HepG2 (cell line): ENCODE data around the gene TTC23L. TPM values are rescaled to one million over a fixed set of nuclear protein-coding genes. Genes with fewer than 3 reads are reported as not detected.
A peak's percentile ranks its signal among the peaks of the same experiment; 100 is the strongest.

Experiments used
- BRF2 ChIP-seq: sonication (generic); formaldehyde crosslinking; IDR thresholded peaks from 2 replicates; pipeline ENCODE4 v1.8.1; 2022; ENCODE audit warnings: mild to moderate bottlenecking, missing genetic modification reagents
- ERF ChIP-seq: IDR thresholded peaks from 2 replicates; pipeline ENCODE4 v1.6.1; 2018; ENCODE audit warnings: missing biosample characterization, missing genetic modification reagents
- LCORL ChIP-seq, 2 experiments: fragments of 450-650 bp in 1 of 2; sonication (generic) in 1 of 2; formaldehyde crosslinking in 1 of 2; IDR thresholded peaks; 2 replicates each; pipeline versions ENCODE4 v1.5.0 to v1.6.1; 2017 to 2020; ENCODE audit warnings: antibody characterized with exemption in 1 of 2, missing genetic modification reagents in 1 of 2
- MBNL3 ChIP-seq: fragments of 250-450 bp; sonication (Bioruptor Pico); conservative IDR thresholded peaks from 2 replicates; pipeline ENCODE4 v1.8.0; 2022; ENCODE audit warnings: mild to moderate bottlenecking, inconsistent platforms
- PPARG ChIP-seq: conservative IDR thresholded peaks from 2 replicates; pipeline ENCODE4 v1.6.1; 2016; ENCODE audit warnings: missing biosample characterization, missing genetic modification reagents
- SNRNP70 ChIP-seq: fragments of 200-400 bp; formaldehyde crosslinking; IDR thresholded peaks from 2 replicates; pipeline ENCODE4 v1.6.1; 2017; ENCODE audit warnings: mild to moderate bottlenecking, low read depth, low read length, moderate library complexity
- ZBTB7A ChIP-seq: sonication (generic); formaldehyde crosslinking; IDR thresholded peaks from 2 replicates; pipeline ENCODE4 v1.8.0; 2022; ENCODE audit warnings: mild to moderate bottlenecking, missing genetic modification reagents
- ZNF18 ChIP-seq: sonication (generic); formaldehyde crosslinking; IDR thresholded peaks from 2 replicates; pipeline ENCODE4 v1.8.0; 2022; ENCODE audit warnings: mild to moderate bottlenecking, missing genetic modification reagents; ENCODE audit not compliant: insufficient replicate concordance
- ZNF280D ChIP-seq: sonication (generic); formaldehyde crosslinking; IDR thresholded peaks from 2 replicates; pipeline ENCODE4 v1.5.1; 2020; ENCODE audit warnings: mild to moderate bottlenecking, missing genetic modification reagents
- ZNF354B ChIP-seq: sonication (generic); formaldehyde crosslinking; IDR thresholded peaks from 2 replicates; pipeline ENCODE4 v1.8.0; 2022; ENCODE audit warnings: mild to moderate bottlenecking, missing genetic modification reagents
- ZNF652 ChIP-seq: IDR thresholded peaks from 2 replicates; pipeline ENCODE4 v1.6.1; 2016; ENCODE audit warnings: low read depth, borderline replicate concordance
- polyA plus RNA-seq, 8 experiments: library from polyadenylated mRNA; depleted of rRNA in 3 of 8; stranded (reverse) in 7 of 8; unstranded in 1 of 8; fragments of >200 nt; fragmentation: Illumina TruSeq in 4 of 8; extraction: Trizol in 4 of 8; gene quantifications; 2 replicates each; pipeline versions ENCODE4 v1.2.1 to v1.2.3, GENCODE V29; 2011 to 2016; ENCODE audit warnings: low read depth in 4 of 8, missing spikeins in 1 of 8, mixed read lengths in 1 of 8; ENCODE audit not compliant: insufficient read depth in 1 of 8
- total RNA-seq, 5 experiments: library from RNA; depleted of rRNA; stranded (reverse); fragments of >200 nt; fragmentation: Illumina TruSeq; extraction: Trizol; gene quantifications; 2 replicates each; pipeline ENCODE4 v1.2.3, GENCODE V29; 2016; ENCODE audit warnings: low read depth in 1 of 5
- TF ChIP-seq, protein P1 (sequence below): sonication (generic); formaldehyde crosslinking; IDR thresholded peaks from 2 replicates; pipeline ENCODE4 v1.8.1; 2023; ENCODE audit warnings: mild to moderate bottlenecking, missing genetic modification reagents
- TF ChIP-seq, protein P2 (sequence below): IDR thresholded peaks from 2 replicates; pipeline ENCODE4 v1.6.1; 2012; ENCODE audit warnings: inconsistent platforms
- TF ChIP-seq, protein P3 (sequence below): sonication (generic); formaldehyde crosslinking; IDR thresholded peaks from 2 replicates; pipeline ENCODE4 v1.5.0; 2020; ENCODE audit warnings: missing genetic modification reagents
- TF ChIP-seq, protein P4 (sequence below): IDR thresholded peaks from 2 replicates; pipeline ENCODE4 v1.6.1; 2016; ENCODE audit warnings: low read depth, missing genetic modification reagents, missing compliant biosample characterization

Gene TTC23L
- total and polyA plus RNA-seq, 2 of the 13 experiments (the other 11 are each of a cell fraction or from before 2014, with no cell fraction given) = 0.37 to 1.4 TPM

- TF ChIP-seq ZNF280D (CRISPR knock-in tag) (no peak), BRF2 (no peak), MBNL3 (no peak), ZNF354B (CRISPR knock-in tag) (no peak), ERF (CRISPR knock-in tag) (0 out of 2 replicates have a peak, but pooled peaks have one; percentile 30), ZBTB7A (CRISPR knock-in tag) (no peak), LCORL (IDR thresholded peaks at IDR 0.05) (no peak), LCORL (CRISPR knock-in tag; IDR thresholded peaks at IDR 0.05) (peak; percentile 42; the same call in 1 of the 2 replicates), ZNF18 (CRISPR knock-in tag) (no peak), SNRNP70 (no peak), ZNF652 (no peak), PPARG (peak; percentile 61)
- TF ChIP-seq, protein P1, sequence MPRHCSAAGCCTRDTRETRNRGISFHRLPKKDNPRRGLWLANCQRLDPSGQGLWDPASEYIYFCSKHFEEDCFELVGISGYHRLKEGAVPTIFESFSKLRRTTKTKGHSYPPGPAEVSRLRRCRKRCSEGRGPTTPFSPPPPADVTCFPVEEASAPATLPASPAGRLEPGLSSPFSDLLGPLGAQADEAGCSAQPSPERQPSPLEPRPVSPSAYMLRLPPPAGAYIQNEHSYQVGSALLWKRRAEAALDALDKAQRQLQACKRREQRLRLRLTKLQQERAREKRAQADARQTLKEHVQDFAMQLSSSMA (CRISPR knock-in tag) = no peak
- TF ChIP-seq, protein P2, sequence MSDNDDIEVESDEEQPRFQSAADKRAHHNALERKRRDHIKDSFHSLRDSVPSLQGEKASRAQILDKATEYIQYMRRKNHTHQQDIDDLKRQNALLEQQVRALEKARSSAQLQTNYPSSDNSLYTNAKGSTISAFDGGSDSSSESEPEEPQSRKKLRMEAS = no peak
- TF ChIP-seq, protein P3, sequence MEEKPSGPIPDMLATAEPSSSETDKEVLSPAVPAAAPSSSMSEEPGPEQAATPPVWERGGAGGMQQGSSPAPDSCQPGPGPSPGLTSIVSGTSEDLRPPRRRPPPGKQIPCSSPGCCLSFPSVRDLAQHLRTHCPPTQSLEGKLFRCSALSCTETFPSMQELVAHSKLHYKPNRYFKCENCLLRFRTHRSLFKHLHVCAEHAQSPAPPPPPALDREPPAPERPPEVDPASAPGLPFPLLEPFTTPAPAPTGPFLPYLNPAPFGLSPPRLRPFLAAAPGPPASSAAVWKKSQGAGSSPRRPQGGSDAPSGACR (CRISPR knock-in tag) = no peak
- TF ChIP-seq, protein P4, sequence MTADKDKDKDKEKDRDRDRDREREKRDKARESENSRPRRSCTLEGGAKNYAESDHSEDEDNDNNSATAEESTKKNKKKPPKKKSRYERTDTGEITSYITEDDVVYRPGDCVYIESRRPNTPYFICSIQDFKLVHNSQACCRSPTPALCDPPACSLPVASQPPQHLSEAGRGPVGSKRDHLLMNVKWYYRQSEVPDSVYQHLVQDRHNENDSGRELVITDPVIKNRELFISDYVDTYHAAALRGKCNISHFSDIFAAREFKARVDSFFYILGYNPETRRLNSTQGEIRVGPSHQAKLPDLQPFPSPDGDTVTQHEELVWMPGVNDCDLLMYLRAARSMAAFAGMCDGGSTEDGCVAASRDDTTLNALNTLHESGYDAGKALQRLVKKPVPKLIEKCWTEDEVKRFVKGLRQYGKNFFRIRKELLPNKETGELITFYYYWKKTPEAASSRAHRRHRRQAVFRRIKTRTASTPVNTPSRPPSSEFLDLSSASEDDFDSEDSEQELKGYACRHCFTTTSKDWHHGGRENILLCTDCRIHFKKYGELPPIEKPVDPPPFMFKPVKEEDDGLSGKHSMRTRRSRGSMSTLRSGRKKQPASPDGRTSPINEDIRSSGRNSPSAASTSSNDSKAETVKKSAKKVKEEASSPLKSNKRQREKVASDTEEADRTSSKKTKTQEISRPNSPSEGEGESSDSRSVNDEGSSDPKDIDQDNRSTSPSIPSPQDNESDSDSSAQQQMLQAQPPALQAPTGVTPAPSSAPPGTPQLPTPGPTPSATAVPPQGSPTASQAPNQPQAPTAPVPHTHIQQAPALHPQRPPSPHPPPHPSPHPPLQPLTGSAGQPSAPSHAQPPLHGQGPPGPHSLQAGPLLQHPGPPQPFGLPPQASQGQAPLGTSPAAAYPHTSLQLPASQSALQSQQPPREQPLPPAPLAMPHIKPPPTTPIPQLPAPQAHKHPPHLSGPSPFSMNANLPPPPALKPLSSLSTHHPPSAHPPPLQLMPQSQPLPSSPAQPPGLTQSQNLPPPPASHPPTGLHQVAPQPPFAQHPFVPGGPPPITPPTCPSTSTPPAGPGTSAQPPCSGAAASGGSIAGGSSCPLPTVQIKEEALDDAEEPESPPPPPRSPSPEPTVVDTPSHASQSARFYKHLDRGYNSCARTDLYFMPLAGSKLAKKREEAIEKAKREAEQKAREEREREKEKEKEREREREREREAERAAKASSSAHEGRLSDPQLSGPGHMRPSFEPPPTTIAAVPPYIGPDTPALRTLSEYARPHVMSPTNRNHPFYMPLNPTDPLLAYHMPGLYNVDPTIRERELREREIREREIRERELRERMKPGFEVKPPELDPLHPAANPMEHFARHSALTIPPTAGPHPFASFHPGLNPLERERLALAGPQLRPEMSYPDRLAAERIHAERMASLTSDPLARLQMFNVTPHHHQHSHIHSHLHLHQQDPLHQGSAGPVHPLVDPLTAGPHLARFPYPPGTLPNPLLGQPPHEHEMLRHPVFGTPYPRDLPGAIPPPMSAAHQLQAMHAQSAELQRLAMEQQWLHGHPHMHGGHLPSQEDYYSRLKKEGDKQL (CRISPR knock-in tag) = no peak
These were observed 50.4 kb downstream of the TTC23L start (continued) for GRCh38 chr5:34889394-34889793.
